RWPE1 (cell line): Measurements from ENCODE around the gene GPSM3.

Experiments used
- CTCF ChIA-PET: fragments of 350-600 bp; sonication (Branson Sonifier 250); formaldehyde crosslinking; extraction: SDS; loops from one replicate; lab custom pipeline; 2021; lab: Yijun Ruan, JAX
- POLR2A ChIA-PET: fragments of 400-600 bp; formaldehyde crosslinking; extraction: SDS; loops from one replicate; lab custom pipeline; 2020; ENCODE audit warnings: antibody characterized with exemption; ENCODE audit not compliant: low non-redundant PET; lab: Yijun Ruan, JAX
- DNase-seq: peaks from one replicate; pipeline ENCODE4 v3.0.0; 2012; ENCODE audit warnings: low spot score
- H3K27ac ChIP-seq: fragments of 450-650 bp; 2 replicates; pipeline ENCODE4 v1.5.1; 2017
- CTCF ChIP-seq: fragments of 450-650 bp; conservative IDR thresholded peaks from 2 replicates; pipeline ENCODE4 v1.5.1; 2017; ENCODE audit warnings: low read depth, mild to moderate bottlenecking

The GPSM3 gene

GRCh38 chr6:32174416-32174815, 18.0 kb downstream of the GPSM3 start:
- no peak for TF ChIP-seq CTCF
- ChIA-PET CTCF (interaction anchor here (1.0 kb wide), 1 partner anchor 20 kb away, joined by 3 read pairs; no protein-coding TSS in a partner anchor), POLR2A (no interaction called here)
- DNase-seq = no peak
- H3K27ac ChIP-seq = no peak overlapping the region

DNA sequence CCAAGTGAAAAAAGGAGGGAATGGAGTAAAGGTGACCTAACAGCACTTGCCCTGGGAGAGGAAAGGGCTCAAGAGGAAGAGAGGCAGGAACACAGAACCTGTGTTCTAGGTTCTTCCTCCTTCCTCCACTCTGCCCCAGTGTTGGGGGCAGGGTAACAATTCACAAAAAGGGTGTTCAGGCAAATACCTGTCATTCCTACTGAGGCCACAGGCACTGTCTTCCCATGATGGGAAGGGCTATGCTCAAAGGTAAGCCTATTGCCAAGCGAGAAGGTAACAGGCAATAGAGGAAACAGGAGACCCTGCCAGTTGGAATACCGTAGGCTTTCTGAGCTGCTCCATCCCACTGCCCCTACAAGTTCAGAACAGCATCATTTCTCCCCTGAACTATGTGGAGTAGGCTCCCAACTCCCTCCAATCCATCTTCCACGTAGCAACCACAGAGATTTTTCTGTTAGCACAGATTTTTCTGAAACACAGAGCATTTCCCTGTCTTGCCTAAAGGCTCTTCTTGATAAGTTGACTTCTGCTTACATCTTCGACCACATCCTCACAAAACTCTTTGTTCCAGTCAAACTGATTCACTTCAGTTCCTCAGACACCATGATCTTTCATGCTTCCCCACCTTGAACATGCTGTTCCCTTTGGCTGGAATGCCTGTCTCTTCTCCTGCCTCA, 19.3 kb downstream of the GPSM3 start:
- POLR2A ChIA-PET = no interaction called here
- TF ChIP-seq CTCF = no peak
- CTCF ChIA-PET = interaction anchor here (1.0 kb wide), 1 partner anchor 19 kb away, joined by 3 read pairs; no protein-coding TSS in a partner anchor
- no peak overlapping the region for H3K27ac ChIP-seq
- DNase-seq = no peak

- ChIA-PET CTCF (no interaction called here), POLR2A (no interaction called here)
- H3K27ac ChIP-seq = peak overlapping the region; percentile 19
- no peak for TF ChIP-seq CTCF
- DNase-seq = no peak
Observed at GRCh38 chr6:32171234-32171633, 21.2 kb downstream of the GPSM3 start.

GRCh38 chr6:32170294-32170693, 22.1 kb downstream of the GPSM3 start:
- no peak for DNase-seq
- ChIA-PET CTCF (no interaction called here), POLR2A (no interaction called here)
- H3K27ac ChIP-seq = peak overlapping the region; percentile 56
- no peak for TF ChIP-seq CTCF

DNA sequence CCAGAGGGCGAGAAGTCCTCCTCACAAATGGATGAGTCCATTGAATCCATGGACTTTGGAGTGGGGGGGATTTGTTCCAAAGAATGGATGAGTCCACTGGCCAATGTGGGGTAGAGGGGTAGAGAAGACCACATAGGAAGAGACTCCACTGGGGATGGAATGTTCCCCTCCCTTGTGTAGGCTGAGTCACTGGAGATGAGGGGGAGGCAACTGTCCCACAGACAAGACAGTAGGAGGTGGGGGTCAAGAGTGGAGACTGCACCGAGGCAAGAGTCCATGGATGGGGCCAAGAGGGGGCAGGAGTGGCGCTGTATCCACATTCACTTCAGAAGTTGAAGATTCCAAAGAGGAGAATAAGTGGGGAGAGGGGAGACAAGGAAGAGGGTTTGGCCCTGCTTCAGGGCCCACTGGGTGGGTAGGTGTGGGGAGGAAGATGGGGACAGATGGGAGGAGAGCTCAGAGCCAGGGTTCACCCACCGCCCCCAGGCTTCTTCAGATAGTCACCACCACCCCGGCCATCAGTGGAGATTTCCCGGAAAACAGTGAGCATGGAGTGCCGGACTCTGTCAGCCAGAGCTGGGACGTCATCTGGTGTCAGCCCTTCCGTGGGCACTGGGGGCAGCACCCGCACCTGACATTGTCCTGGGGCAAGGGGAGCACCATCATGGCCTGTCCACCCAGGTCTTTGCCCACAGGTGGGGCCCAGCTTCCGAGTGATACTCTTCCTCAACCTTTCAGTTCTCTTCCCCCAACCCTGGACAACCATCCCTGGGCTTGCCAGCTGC, 23.4 kb downstream of the GPSM3 start:
- DNase-seq = no peak
- ChIA-PET CTCF (no interaction called here), POLR2A (no interaction called here)
- H3K27ac ChIP-seq = peak overlapping the region; percentile 56
- TF ChIP-seq CTCF = no peak

DNA sequence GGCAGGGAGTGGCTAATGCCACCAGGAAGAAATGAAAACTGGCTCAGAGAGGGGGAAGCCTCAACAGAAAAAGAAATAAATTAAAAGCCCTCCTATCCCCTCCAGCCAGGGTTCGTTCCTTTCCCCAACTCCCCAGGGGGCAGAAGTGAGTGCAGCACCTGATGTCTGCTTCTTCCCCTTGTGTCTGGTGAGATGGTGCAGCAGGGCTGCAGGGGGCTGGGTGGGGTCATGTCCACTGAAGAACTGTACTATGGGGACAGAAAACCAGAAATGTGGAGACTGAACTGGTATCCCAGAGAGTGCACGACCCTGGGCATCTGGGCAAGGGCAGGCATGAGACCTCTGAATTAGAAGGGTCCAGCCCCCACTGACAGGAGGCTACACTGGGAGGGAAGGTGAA, 24.1 kb downstream of the GPSM3 start:
- H3K27ac ChIP-seq = peak overlapping the region; percentile 56
- ChIA-PET POLR2A (no interaction called here), CTCF (no interaction called here)
- DNase-seq = no peak
- TF ChIP-seq CTCF = no peak
